Stimulated activated CD4-positive, alpha-beta T cell treated with anti-CD3 and anti-CD28 coated beads, Interleukin-12 subunit alpha, Interleukin-12 subunit beta, amount 100 ng/mL, for 4 hours (primary cell): ENCODE data around the gene DHRS7.
A peak's percentile ranks its signal among the peaks of the same experiment; 100 is the strongest.

Experiments
- DNase-seq: peaks from one replicate; pipeline ENCODE4 v3.0.0-alpha.2; 2020

The DHRS7 gene, protein sequence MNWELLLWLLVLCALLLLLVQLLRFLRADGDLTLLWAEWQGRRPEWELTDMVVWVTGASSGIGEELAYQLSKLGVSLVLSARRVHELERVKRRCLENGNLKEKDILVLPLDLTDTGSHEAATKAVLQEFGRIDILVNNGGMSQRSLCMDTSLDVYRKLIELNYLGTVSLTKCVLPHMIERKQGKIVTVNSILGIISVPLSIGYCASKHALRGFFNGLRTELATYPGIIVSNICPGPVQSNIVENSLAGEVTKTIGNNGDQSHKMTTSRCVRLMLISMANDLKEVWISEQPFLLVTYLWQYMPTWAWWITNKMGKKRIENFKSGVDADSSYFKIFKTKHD

DNA sequence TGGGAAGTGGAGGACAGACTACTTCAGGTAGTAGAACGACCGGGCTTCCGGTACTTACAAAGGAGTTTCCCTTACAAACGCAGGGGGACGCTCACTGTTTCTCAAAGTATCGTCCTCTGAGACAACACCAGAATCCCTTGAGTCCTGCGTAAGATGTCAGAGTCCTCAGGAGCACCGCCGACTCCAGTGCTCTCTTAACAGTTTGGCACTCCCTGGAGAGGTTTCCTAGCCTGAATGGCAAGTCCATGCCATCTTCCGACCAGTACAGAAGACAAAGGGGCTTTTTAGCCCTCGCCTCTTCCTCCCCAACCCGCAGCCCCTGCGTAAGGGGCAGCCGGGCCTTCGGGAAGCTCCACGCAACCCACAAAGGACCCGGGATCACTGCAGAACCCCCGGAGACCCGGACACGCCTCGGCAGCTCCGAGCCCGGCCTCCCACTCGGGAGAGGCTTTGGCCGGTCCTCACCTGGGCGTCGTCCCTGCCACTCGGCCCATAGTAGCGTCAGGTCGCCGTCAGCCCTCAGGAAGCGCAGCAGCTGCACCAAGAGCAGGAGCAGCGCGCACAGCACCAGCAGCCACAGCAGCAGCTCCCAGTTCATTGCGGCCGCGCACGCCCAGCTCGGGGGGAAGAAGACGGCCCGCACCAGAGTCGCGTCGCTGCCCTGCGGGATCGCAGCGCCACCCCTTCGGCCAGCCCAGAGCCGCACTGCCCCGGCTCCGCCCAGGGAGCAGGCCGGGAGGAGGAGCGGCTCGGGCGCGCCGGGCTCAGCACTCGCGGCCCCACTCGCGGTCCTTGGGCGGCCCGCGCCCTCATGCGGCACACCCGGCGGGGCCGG, at the start of gene DHRS7:
DHRS7 (minus strand) TSS at position 687 of the 835 bp plus-strand sequence; CDS start at position 598, 89 bp downstream.
- DNase-seq: peak; percentile 64

DNA sequence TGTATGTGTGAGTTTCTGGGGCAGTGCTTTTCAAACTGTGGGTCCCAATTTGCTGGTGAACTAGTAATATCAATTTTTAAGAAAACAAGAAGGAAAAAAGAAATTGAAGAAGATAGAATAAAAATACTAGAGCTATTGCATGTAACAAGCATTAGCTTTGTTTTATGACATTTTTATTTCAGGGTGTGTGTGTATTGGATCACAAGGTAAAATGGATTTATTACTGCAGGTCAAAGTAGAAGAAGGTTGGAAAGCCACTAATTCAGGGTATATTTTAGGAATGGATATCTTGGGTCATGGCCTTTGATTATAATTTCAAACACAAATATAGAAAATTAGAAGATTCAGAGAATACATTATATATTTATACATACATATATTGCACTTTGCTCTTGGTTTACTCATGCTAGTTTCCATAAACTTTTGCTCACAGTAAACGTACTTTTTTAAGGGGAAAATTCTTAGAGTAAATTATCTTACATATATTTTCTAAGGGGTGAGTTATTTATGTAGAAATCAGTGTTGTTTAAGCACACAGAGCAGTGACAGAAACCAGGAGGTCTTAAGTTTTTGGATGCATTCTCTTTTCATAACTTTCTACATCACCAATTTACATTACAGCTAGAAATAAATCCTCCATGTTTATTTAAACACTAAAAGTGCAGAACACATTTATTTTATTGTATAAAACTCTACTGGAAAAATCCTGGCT, 49.4 kb upstream of the DHRS7 start:
- DNase-seq: no peak

GRCh38 chr14:60214003-60214402, 48.8 kb upstream of the DHRS7 start:
- no peak for DNase-seq

DNA sequence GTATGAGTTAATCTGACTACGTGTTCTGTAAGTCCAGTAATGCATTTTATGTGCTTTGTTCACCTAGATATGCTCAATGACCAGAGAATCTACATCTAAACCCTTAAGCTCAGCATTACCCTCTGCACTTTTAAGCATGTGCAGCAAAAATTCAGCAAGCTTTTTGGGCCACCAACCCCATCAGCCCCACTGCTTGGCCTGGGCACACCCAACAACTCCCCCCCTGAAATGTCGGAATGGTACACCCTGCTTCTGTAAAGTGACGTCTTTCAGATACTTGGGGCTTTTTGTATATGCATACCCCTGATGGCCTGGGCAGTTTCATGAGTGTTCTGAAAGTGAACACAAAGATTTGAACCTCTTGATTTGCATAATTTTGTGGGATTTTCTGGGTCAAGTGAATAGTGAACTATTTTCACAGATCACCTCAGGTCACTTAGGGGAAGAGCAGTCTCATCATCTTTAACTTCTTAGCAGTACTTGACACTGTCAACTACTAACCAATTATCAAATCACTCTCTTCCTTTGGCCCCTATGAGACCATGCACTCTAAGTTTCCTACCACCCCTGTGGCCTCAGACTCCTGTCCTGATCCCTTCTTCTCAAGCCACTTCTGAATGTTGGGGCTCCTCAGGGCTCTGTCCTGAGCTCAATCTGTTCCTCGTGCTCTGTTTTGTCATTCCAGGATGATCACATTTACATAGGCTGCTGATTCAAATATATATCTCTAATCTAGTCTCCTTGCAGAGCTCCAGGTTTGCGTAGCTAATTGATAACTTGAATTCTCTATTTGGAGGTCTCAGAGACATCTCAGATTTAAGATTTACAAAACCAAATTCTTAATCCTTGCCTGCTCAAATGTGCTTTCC, 47.5 kb upstream of the DHRS7 start:
- DNase-seq: no peak

- no peak for DNase-seq
These were observed 46.0 kb upstream of the DHRS7 start for GRCh38 chr14:60211153-60211552.

DNA sequence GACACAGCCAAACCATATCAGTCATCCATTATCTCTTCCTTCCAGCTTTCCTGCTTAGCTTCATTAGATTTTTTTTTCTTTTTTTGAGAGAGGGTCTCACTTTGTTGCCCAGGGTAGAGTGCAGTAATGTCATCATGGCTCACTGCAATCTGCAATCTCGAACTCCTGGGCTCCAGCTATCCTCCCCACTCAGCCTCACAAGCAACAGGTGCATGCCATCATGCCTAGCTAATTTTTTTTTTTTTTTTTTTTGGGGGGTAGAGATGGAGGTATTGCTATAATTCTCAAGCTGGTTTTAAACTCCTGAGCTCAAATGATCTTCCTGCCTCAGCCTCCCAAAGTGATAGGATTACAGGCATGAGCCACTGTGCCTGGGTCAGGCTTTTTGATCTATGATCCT, 45.5 kb upstream of the DHRS7 start:
- DNase-seq: no peak

GRCh38 chr14:60206837-60207533, 41.8 kb upstream of the DHRS7 start:
- DNase-seq: no peak

- no peak for DNase-seq
These were observed 41.1 kb upstream of the DHRS7 start for GRCh38 chr14:60206249-60206670.

DNA sequence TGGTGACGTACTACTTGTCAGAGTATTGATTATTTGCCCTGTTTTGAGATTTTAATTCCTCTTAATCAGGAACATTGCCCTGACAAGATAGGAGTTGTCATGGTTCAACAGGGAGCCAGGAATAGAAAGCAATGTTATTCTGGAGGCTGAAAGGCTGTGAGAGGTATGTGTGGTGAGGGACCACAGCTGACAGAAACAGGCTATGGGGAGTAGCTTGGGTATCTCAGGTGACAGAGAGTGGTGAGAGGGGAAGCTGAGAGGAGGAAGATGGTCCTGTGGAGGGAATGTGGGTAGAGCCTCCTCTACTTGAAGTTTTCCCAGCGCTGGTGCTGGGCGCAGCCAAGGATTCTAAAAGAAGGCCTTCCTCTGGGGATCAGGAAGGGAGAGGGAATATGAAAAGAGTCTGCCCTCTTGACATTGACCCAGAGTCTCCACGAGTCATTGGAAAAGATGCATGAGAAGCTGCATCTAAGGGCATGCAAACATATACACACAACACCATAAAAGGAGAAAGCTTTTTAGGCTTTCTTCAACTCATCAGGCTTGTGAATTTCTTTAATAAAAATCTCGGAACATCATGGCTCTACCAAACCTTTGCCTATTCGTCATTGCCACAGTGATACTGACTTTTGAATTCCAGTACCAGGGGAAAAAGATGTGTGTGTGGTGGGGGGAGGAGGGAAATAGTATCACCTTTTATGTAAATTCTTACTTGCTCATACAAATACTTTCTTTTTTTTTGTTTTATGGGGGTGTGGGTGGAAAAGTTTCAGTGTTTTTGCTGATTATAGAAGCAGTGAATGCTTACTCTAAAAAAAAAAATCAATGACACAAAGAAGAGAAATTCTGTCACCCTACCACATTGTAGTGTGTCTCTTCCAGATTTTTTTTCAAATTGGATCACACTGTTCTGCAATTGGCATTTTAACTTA, 39.9 kb upstream of the DHRS7 start:
- no peak for DNase-seq

GRCh38 chr14:60204104-60204842, 39.1 kb upstream of the DHRS7 start:
- no peak for DNase-seq

DNA sequence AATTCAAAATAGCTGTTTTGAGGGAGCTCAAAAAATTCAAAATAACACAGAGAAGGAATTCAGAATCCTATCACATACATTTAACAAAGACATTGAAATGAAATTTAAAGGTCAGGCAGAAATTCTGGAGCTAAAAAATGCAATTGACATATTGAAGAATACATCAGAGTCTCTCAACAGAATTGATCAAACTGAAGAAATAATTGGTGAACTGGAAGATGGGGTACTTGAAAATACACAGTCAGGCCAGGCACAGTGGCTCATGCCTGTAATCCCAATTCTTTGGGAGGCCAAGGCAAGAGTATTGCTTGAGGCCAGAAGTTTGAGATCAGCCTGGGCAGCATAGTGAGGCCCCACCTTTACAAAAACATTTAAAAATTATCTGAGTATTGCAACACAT, 34.1 kb upstream of the DHRS7 start:
- no peak for DNase-seq

DNA sequence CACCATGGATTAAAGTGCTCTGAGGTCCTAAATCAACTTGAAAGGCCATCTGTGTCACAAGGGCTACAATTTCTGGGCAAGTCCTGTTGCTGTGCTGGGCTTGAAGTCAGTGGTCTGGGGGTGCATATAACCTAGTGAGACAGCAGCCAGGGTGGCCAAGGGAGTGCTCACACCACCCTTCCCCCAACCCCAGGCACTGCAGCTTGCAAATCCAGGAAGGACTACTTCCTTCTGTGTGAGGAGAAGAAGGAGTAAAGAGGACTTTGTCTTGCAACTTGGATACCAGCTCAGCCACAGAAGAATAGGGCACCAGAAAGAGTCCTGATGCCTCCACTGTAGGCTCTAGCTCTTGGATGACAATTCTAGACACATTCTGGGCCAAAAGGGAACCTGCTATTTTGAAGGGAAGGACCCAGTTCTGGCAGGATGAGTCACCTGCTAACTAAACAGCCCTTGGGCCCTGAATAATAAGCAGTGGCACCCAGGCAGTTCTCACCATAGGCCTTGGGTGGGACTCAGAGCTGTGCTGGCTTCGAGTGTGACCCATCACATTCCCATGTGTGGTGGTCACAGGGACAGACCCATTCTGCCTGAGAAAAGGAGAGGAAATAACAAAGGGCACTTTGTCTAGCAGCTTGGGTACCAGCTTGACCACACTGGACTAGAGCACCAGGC, 32.6 kb upstream of the DHRS7 start:
- no peak for DNase-seq

GRCh38 chr14:60196291-60196690, 31.1 kb upstream of the DHRS7 start:
- no peak for DNase-seq

- DNase-seq: no peak
These were observed 30.1 kb upstream of the DHRS7 start for GRCh38 chr14:60195179-60195810.

GRCh38 chr14:60189923-60190840, 25.0 kb upstream of the DHRS7 start:
- no peak for DNase-seq

GRCh38 chr14:60188696-60189095, 23.5 kb upstream of the DHRS7 start:
- DNase-seq: no peak

DNA sequence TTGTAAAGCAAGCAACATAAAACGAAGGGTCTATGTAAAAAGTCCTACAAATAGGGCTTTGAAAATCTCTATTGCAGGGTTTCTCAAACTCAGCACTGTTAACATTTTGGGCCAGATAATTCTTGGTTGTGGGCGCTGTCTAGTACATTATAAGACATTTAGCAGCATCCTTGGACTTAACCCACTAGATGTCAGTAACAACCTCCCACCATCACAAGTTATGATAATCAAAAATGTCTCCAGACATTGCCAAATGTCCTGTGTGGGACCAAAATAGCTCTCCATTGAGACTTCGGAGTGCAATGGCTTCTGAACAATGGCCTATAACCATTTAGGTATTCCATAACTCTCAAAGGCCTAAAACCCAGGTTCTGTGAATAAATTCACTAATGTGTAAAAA, 22.9 kb upstream of the DHRS7 start:
- no peak for DNase-seq
